ENCODE data around the gene ARMH4. TPM values are rescaled to one million over a fixed set of nuclear protein-coding genes. Genes with fewer than 3 reads are reported as not detected.

Gene ARMH4
- total and polyA plus RNA-seq, 4 donors, result 0.38 to 3.2 (median 0.54) TPM

DNA sequence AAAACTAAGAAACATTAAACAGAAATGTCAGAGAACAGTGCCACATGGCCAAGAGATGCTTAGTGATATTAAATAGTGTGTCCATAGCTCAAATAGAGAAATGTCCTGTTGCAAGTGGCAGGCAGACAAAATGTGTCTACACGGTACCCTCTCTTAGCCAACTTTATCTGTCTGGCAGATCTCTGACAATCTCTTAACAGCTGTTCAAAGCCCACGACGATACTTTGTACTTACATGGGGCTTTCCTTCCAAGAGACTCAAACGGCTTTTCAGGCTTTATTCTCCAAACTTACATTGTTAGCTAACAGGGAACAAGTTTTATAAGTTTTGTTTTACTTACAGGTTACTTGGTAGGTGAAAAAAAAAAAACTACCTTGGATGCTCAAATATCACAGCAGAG, 45.6 kb downstream of the ARMH4 start:
- no peaks in the 10 kb centered on the region for H3K9me3 ChIP-seq (ENCODE audit: control insufficient read depth in 4 of 4, low read length in 3 of 4)
- 46% methylated on average over 4 of the region's 4 CpGs for WGBS
- H3K27me3 ChIP-seq (ENCODE audit: control insufficient read depth in 4 of 4, insufficient read depth in 4 of 4, low read length in 3 of 4), result peaks cover 0 to 2% (median 0%) of the 10 kb centered on the region in 4 donors
- H3K27ac ChIP-seq (ENCODE audit: low read depth in 1 of 2, low read length in 2 of 2), result no peak overlapping the region
- no peak overlapping the region for H3K9ac ChIP-seq (ENCODE audit: low read depth in 1 of 2, low read length in 2 of 2)
- no peak for DNase-seq (ENCODE audit: low spot score)
- H3K4me3 ChIP-seq (ENCODE audit: low read depth in 1 of 3, low read length in 3 of 3), result no peak overlapping the region
- H3K4me1 ChIP-seq (ENCODE audit: control insufficient read depth in 4 of 4, insufficient read depth in 4 of 4, low read length in 3 of 4), result no peaks in the 10 kb centered on the region
- no peak for TF ChIP-seq SP1 (IDR thresholded peaks at IDR 0.05)
- TF ChIP-seq CTCF (IDR thresholded peaks at IDR 0.05; ENCODE audit: low read depth, low read length, missing input control), result no peak
- TF ChIP-seq RAD21 (IDR thresholded peaks at IDR 0.05), result no peak
- TF ChIP-seq NR2F2 (IDR thresholded peaks at IDR 0.05), result no peak
- no peak for TF ChIP-seq HNF4A (conservative IDR thresholded peaks at IDR 0.05)
- no peaks in the 10 kb centered on the region for H3K36me3 ChIP-seq (ENCODE audit: control insufficient read depth in 4 of 4, insufficient read depth in 3 of 4, low read depth in 1 of 4, low read length in 3 of 4)

GRCh38 chr14:58104808-58105207, 47.2 kb downstream of the ARMH4 start:
- Histone ChIP-seq H3K27me3 (ENCODE audit: control insufficient read depth in 4 of 4, insufficient read depth in 4 of 4, low read length in 3 of 4) (peaks cover 0 to 2% (median 0%) of the 10 kb centered on the region in 4 donors), H3K4me3 (ENCODE audit: low read depth in 1 of 3, low read length in 3 of 3) (no peak overlapping the region), H3K36me3 (ENCODE audit: control insufficient read depth in 4 of 4, insufficient read depth in 3 of 4, low read depth in 1 of 4, low read length in 3 of 4) (no peaks in the 10 kb centered on the region), H3K27ac (ENCODE audit: low read depth in 1 of 2, low read length in 2 of 2) (no peak overlapping the region), H3K4me1 (ENCODE audit: control insufficient read depth in 4 of 4, insufficient read depth in 4 of 4, low read length in 3 of 4) (no peaks in the 10 kb centered on the region), H3K9me3 (ENCODE audit: control insufficient read depth in 4 of 4, low read length in 3 of 4) (no peaks in the 10 kb centered on the region), H3K9ac (ENCODE audit: low read depth in 1 of 2, low read length in 2 of 2) (no peak overlapping the region)
- TF ChIP-seq, protein P1, sequence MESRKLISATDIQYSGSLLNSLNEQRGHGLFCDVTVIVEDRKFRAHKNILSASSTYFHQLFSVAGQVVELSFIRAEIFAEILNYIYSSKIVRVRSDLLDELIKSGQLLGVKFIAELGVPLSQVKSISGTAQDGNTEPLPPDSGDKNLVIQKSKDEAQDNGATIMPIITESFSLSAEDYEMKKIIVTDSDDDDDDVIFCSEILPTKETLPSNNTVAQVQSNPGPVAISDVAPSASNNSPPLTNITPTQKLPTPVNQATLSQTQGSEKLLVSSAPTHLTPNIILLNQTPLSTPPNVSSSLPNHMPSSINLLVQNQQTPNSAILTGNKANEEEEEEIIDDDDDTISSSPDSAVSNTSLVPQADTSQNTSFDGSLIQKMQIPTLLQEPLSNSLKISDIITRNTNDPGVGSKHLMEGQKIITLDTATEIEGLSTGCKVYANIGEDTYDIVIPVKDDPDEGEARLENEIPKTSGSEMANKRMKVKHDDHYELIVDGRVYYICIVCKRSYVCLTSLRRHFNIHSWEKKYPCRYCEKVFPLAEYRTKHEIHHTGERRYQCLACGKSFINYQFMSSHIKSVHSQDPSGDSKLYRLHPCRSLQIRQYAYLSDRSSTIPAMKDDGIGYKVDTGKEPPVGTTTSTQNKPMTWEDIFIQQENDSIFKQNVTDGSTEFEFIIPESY (IDR thresholded peaks at IDR 0.05), result no peak
- TF ChIP-seq RXRA (IDR thresholded peaks at IDR 0.05), result no peak
- no peak for TF ChIP-seq FOXA1 (IDR thresholded peaks at IDR 0.05)
- TF ChIP-seq HNF4A (conservative IDR thresholded peaks at IDR 0.05), result no peak
- no peak for TF ChIP-seq HNF4G (IDR thresholded peaks at IDR 0.05)
- TF ChIP-seq CTCF (IDR thresholded peaks at IDR 0.05; ENCODE audit: low read depth, low read length, missing input control), result no peak
- TF ChIP-seq RAD21 (IDR thresholded peaks at IDR 0.05), result no peak
- no peak for TF ChIP-seq YY1 (IDR thresholded peaks at IDR 0.05)
- TF ChIP-seq ATF3 (IDR thresholded peaks at IDR 0.05), result no peak
- no peak for TF ChIP-seq REST (IDR thresholded peaks at IDR 0.05)
- TF ChIP-seq FOXA2 (IDR thresholded peaks at IDR 0.05), result no peak
- no peak for TF ChIP-seq SP1 (IDR thresholded peaks at IDR 0.05)
- WGBS, result 49% methylated on average over 2 of the region's 2 CpGs
- no peak for DNase-seq (ENCODE audit: low spot score)

Data from liver (tissue), 9 donors.